Activated CD4-positive, alpha-beta T cell treated with anti-CD3 and anti-CD28 coated beads, Interleukin-2, amount 10 ng/mL, durations not matched to agents 24 days and 14 days (primary cell): ENCODE results near the gene NUMBL. TPM values are rescaled to one million over a fixed set of nuclear protein-coding genes. Genes with fewer than 3 reads are reported as not detected.

ENCODE experiments used
- DNase-seq: peaks from one replicate; pipeline ENCODE4 v3.0.0; 2022
- H3K27ac Mint-ChIP-seq: one replicate; pipeline ENCODE4 v1.8.0; 2022; ENCODE audit warnings: mild to moderate bottlenecking, mixed read lengths
- H3K27me3 Mint-ChIP-seq: one replicate; pipeline ENCODE4 v1.8.0; 2022; ENCODE audit warnings: mixed read lengths
- H3K36me3 Mint-ChIP-seq: one replicate; pipeline ENCODE4 v1.8.0; 2022; ENCODE audit warnings: low read depth, mild to moderate bottlenecking, mixed read lengths
- H3K4me1 Mint-ChIP-seq: one replicate; pipeline ENCODE4 v1.8.0; 2021; ENCODE audit warnings: mixed read lengths
- H3K4me3 Mint-ChIP-seq: one replicate; pipeline ENCODE4 v1.8.0; 2022; ENCODE audit warnings: mild to moderate bottlenecking, moderate library complexity, mixed read lengths
- H3K9me3 Mint-ChIP-seq: one replicate; pipeline ENCODE4 v1.8.0; 2021; ENCODE audit warnings: mixed read lengths
- intact Hi-C: fragments of 100-400 bp; cut with micrococcal nuclease; formaldehyde crosslinking; loops from one replicate; pipeline ENCODE4 v1.15.1; 2023
- total RNA-seq: library from RNA; stranded (reverse); gene quantifications from 2 replicates; pipeline ENCODE4 v1.2.3, GENCODE V29; 2022

NUMBL gene
- total RNA-seq, 1 donor from 2014 or later = 18.9 TPM

- Mint-ChIP-seq H3K9me3 (peaks cover 4% of the 10 kb centered on the region), H3K27me3 (no peaks in the 10 kb centered on the region), H3K36me3 (peaks cover 24% of the 10 kb centered on the region), H3K27ac (no peak overlapping the region), H3K4me1 (no peaks in the 10 kb centered on the region), H3K4me3 (no peak overlapping the region)
- DNase-seq = no peak
- intact Hi-C loops = no loop called here
These were observed 16.2 kb downstream of the NUMBL start for GRCh38 chr19:40674291-40674690.

- no peak for DNase-seq
- peaks cover 8% of the 10 kb centered on the region for H3K9me3 Mint-ChIP-seq
- intact Hi-C loops = no loop called here
- H3K4me3 Mint-ChIP-seq = no peak overlapping the region
- H3K36me3 Mint-ChIP-seq = peaks cover 32% of the 10 kb centered on the region
- H3K4me1 Mint-ChIP-seq = no peaks in the 10 kb centered on the region
- no peak overlapping the region for H3K27ac Mint-ChIP-seq
- H3K27me3 Mint-ChIP-seq = no peaks in the 10 kb centered on the region
These were observed 17.1 kb downstream of the NUMBL start for GRCh38 chr19:40673397-40673796.

- no peaks in the 10 kb centered on the region for H3K27me3 Mint-ChIP-seq
- peaks cover 8% of the 10 kb centered on the region for H3K9me3 Mint-ChIP-seq
- no peak for DNase-seq
- intact Hi-C loops = no loop called here
- H3K36me3 Mint-ChIP-seq = peaks cover 34% of the 10 kb centered on the region
- no peak overlapping the region for H3K4me3 Mint-ChIP-seq
- no peak overlapping the region for H3K27ac Mint-ChIP-seq
- H3K4me1 Mint-ChIP-seq = no peaks in the 10 kb centered on the region
These were observed 17.7 kb downstream of the NUMBL start for GRCh38 chr19:40672573-40673299.

- H3K36me3 Mint-ChIP-seq = peaks cover 32% of the 10 kb centered on the region
- H3K4me1 Mint-ChIP-seq = no peaks in the 10 kb centered on the region
- H3K9me3 Mint-ChIP-seq = peaks cover 8% of the 10 kb centered on the region
- no peak for DNase-seq
- no peak overlapping the region for H3K4me3 Mint-ChIP-seq
- no peaks in the 10 kb centered on the region for H3K27me3 Mint-ChIP-seq
- no peak overlapping the region for H3K27ac Mint-ChIP-seq
- intact Hi-C loops = no loop called here
These were observed 18.4 kb downstream of the NUMBL start for GRCh38 chr19:40672038-40672437.

- no peak for DNase-seq
- Mint-ChIP-seq H3K4me3 (no peak overlapping the region), H3K27me3 (no peaks in the 10 kb centered on the region), H3K9me3 (peaks cover 8% of the 10 kb centered on the region), H3K36me3 (peaks cover 39% of the 10 kb centered on the region), H3K27ac (no peak overlapping the region), H3K4me1 (peaks cover 4% of the 10 kb centered on the region)
- intact Hi-C loops = no loop called here
These were observed 19.0 kb downstream of the NUMBL start for GRCh38 chr19:40671404-40671803.

- Mint-ChIP-seq H3K27me3 (no peaks in the 10 kb centered on the region), H3K4me1 (peaks cover 5% of the 10 kb centered on the region), H3K9me3 (peaks cover 8% of the 10 kb centered on the region), H3K36me3 (peaks cover 36% of the 10 kb centered on the region), H3K27ac (no peak overlapping the region), H3K4me3 (no peak overlapping the region)
- intact Hi-C loops = loop anchor here (10.0 kb wide), 1 partner anchor 86 kb away; the partner anchor contains the start of genes ACTMAP and SNRPA
- DNase-seq = no peak
These were observed 21.3 kb downstream of the NUMBL start for GRCh38 chr19:40668991-40669614.

GRCh38 chr19:40667602-40668001 is 22.8 kb downstream of the NUMBL start:
- Mint-ChIP-seq H3K4me1 (peaks cover 15% of the 10 kb centered on the region), H3K27ac (no peak overlapping the region), H3K27me3 (no peaks in the 10 kb centered on the region), H3K9me3 (peaks cover 8% of the 10 kb centered on the region), H3K4me3 (no peak overlapping the region), H3K36me3 (peaks cover 36% of the 10 kb centered on the region)
- intact Hi-C loops = loop anchor here (10.0 kb wide), 1 partner anchor 87 kb away; the partner anchor contains the start of genes ACTMAP and SNRPA
- no peak for DNase-seq

GRCh38 chr19:40666803-40667438 is 23.5 kb downstream of the NUMBL start:
- peaks cover 15% of the 10 kb centered on the region for H3K4me1 Mint-ChIP-seq
- no peak for DNase-seq
- no peak overlapping the region for H3K27ac Mint-ChIP-seq
- intact Hi-C loops = loop anchor here (10.0 kb wide), 1 partner anchor 88 kb away; the partner anchor contains the start of genes ACTMAP and SNRPA
- H3K9me3 Mint-ChIP-seq = peaks cover 8% of the 10 kb centered on the region
- H3K4me3 Mint-ChIP-seq = no peak overlapping the region
- no peaks in the 10 kb centered on the region for H3K27me3 Mint-ChIP-seq
- H3K36me3 Mint-ChIP-seq = peaks cover 36% of the 10 kb centered on the region

GRCh38 chr19:40663695-40664692 is 26.5 kb downstream of the NUMBL start:
- peak overlapping the region; percentile 77 for H3K27ac Mint-ChIP-seq
- peaks cover 4% of the 10 kb centered on the region for H3K27me3 Mint-ChIP-seq
- DNase-seq = no peak

GRCh38 chr19:40662925-40663694 is 27.3 kb downstream of the NUMBL start:
- peaks cover 15% of the 10 kb centered on the region for H3K4me1 Mint-ChIP-seq
- H3K27ac Mint-ChIP-seq = peak overlapping the region; percentile 77
- peak; percentile 98 for DNase-seq
- H3K36me3 Mint-ChIP-seq = peaks cover 8% of the 10 kb centered on the region
- H3K27me3 Mint-ChIP-seq = peaks cover 4% of the 10 kb centered on the region
- peak overlapping the region; percentile 74 for H3K4me3 Mint-ChIP-seq
- no peaks in the 10 kb centered on the region for H3K9me3 Mint-ChIP-seq
- intact Hi-C loops = loop anchor here (1.0 to 10.0 kb wide), 7 partner anchors 27 to 481 kb away; partner anchors contain the start of genes ACTMAP, COQ8B, ITPKC and NUMBL

More at GRCh38 chr19:40663695-40664692, 26.5 kb downstream of the NUMBL start:
- Mint-ChIP-seq H3K36me3 (peaks cover 17% of the 10 kb centered on the region), H3K4me1 (peaks cover 15% of the 10 kb centered on the region), H3K9me3 (peaks cover 1% of the 10 kb centered on the region), H3K4me3 (peak overlapping the region; percentile 74)
- intact Hi-C loops = loop anchor here (1.0 to 10.0 kb wide), 4 partner anchors 26 to 91 kb away; partner anchors contain the start of genes ACTMAP, COQ8B, ITPKC and NUMBL

- H3K27ac Mint-ChIP-seq = no peak overlapping the region
- H3K4me1 Mint-ChIP-seq = peaks cover 13% of the 10 kb centered on the region
- no peak overlapping the region for H3K4me3 Mint-ChIP-seq
- DNase-seq = no peak
- H3K27me3 Mint-ChIP-seq = peaks cover 5% of the 10 kb centered on the region
- peaks cover 2% of the 10 kb centered on the region for H3K36me3 Mint-ChIP-seq
- H3K9me3 Mint-ChIP-seq = no peaks in the 10 kb centered on the region
- intact Hi-C loops = loop anchor here (1.0 to 10.0 kb wide), 6 partner anchors 47 to 483 kb away; partner anchors contain the start of genes ACTMAP, COQ8B, ITPKC and SNRPA
These were observed 28.8 kb downstream of the NUMBL start for GRCh38 chr19:40661616-40662015.

- peaks cover 6% of the 10 kb centered on the region for H3K27me3 Mint-ChIP-seq
- intact Hi-C loops = no loop called here
These were observed 30.9 kb downstream of the NUMBL start for GRCh38 chr19:40659566-40659965.

More at GRCh38 chr19:40659566-40659965, 30.9 kb downstream of the NUMBL start:
- Mint-ChIP-seq H3K27ac (no peak overlapping the region), H3K9me3 (no peaks in the 10 kb centered on the region), H3K36me3 (no peaks in the 10 kb centered on the region), H3K4me1 (peaks cover 13% of the 10 kb centered on the region), H3K4me3 (no peak overlapping the region)
- DNase-seq = no peak
